OCI-LY1 (cell line): ENCODE data around the gene ULK3.

ENCODE experiments used
- EZH2 ChIP-seq: fragments of 200-600 bp; sonication (generic), shearing (Covaris generic); IDR thresholded peaks from 2 replicates; pipeline ENCODE4 v1.8.0; 2017; ENCODE audit warnings: borderline replicate concordance, mixed run types, mild to moderate bottlenecking, antibody characterized with exemption, low read length, moderate library complexity, mixed read lengths
- TF ChIP-seq, protein P1 (sequence below): fragments of 200-600 bp; sonication (generic), shearing (Covaris generic); IDR thresholded peaks from 2 replicates; pipeline ENCODE4 v1.5.1; 2017; ENCODE audit warnings: mild to moderate bottlenecking, antibody characterized with exemption, low read length, moderate library complexity, mixed read lengths

DNA sequence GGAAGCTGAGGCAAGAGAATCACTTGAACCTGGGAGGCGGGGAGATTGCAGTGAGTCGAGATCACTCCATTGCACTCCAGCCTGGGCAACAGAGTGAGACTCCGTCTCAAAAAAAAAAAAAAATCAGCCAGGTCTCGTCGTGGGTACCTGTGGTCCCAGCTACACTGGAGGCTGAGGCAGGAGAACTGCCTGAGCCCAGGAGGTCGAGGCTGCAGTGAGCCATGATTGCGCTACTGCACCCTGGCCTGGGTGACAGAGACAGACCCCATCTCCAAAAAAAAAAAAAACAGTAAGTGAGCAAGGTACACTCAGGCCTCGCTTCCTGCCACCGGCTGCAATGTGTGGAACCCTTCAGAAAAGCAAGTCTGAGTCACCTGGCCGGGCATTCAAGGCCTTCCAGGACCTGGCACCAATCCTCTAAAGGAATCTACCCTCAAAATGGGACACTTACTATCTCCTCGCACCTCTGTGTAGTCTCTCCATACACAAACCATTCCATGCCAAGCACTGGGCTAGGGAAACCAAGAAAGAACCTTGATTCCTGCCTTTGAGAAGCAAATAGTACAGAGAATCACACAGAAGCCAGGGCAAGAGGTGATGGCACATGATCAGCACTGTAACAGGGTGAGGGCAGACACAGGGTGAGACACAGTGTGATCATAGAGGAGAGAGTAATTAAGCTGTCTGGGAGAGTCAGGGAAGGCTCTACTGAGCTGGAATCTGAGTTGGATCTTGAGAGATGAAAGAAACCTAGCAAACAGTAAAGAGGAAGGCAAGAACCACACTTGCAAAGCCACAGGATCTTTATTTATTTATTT is 20.5 kb upstream of the ULK3 start:
- TF ChIP-seq, protein P1, sequence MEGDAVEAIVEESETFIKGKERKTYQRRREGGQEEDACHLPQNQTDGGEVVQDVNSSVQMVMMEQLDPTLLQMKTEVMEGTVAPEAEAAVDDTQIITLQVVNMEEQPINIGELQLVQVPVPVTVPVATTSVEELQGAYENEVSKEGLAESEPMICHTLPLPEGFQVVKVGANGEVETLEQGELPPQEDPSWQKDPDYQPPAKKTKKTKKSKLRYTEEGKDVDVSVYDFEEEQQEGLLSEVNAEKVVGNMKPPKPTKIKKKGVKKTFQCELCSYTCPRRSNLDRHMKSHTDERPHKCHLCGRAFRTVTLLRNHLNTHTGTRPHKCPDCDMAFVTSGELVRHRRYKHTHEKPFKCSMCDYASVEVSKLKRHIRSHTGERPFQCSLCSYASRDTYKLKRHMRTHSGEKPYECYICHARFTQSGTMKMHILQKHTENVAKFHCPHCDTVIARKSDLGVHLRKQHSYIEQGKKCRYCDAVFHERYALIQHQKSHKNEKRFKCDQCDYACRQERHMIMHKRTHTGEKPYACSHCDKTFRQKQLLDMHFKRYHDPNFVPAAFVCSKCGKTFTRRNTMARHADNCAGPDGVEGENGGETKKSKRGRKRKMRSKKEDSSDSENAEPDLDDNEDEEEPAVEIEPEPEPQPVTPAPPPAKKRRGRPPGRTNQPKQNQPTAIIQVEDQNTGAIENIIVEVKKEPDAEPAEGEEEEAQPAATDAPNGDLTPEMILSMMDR, result no peak
- no peak for TF ChIP-seq EZH2
